Hepatocyte (in vitro differentiated cells): ENCODE data around the gene BLOC1S4.

ENCODE experiments used
- EZH2phosphoT487 ChIP-seq: fragments of 200-600 bp; sonication (generic); IDR thresholded peaks from one replicate; pipeline ENCODE4 v1.6.1; 2018; ENCODE audit warnings: antibody characterized with exemption, mild to moderate bottlenecking, low read depth, moderate library complexity; ENCODE audit not compliant: unreplicated experiment, severe bottlenecking
- TF ChIP-seq, protein P1 (sequence below): fragments of 200-600 bp; sonication (generic); IDR thresholded peaks from 2 replicates; pipeline ENCODE4 v1.5.1; 2016; ENCODE audit warnings: antibody characterized with exemption, mild to moderate bottlenecking; ENCODE audit not compliant: poor library complexity

DNA sequence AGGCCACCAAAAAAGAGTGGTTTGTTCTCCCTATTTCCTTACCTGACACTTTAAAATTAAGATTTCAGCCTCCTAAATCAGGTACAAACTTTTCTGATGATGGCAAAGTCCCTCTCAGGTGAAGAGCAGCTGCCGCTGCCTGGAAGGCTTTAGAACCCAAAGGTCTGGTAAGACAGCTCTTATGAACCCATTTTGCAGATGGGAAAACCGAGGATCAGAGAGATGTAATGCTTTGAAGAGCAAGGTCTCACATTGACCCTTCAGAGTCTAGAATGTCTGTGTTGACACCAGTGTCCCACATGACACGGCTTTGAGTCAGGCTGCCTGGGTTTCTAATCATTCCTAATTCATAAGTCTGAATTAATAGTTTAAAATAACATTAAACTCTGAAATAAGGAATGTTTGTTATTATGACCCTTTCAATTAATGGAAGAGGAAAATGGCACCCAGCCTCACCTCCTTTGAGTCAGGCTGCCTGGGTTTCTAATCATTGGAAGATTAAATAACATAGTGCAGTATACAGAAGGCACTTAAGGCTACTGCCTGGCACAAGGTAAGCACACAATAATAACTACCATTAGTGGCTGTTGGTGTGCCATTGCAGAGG is 38.6 kb downstream of the BLOC1S4 start:
- TF ChIP-seq, protein P1, sequence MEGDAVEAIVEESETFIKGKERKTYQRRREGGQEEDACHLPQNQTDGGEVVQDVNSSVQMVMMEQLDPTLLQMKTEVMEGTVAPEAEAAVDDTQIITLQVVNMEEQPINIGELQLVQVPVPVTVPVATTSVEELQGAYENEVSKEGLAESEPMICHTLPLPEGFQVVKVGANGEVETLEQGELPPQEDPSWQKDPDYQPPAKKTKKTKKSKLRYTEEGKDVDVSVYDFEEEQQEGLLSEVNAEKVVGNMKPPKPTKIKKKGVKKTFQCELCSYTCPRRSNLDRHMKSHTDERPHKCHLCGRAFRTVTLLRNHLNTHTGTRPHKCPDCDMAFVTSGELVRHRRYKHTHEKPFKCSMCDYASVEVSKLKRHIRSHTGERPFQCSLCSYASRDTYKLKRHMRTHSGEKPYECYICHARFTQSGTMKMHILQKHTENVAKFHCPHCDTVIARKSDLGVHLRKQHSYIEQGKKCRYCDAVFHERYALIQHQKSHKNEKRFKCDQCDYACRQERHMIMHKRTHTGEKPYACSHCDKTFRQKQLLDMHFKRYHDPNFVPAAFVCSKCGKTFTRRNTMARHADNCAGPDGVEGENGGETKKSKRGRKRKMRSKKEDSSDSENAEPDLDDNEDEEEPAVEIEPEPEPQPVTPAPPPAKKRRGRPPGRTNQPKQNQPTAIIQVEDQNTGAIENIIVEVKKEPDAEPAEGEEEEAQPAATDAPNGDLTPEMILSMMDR: no peak
- no peak for TF ChIP-seq EZH2phosphoT487
